GM21526 (cell line): Measurements from ENCODE around the gene CXCR6.

ENCODE experiments used
- ATAC-seq: cut with Tn5 transposase; IDR thresholded peaks from one replicate; pipeline ENCODE4 v1.9.1; 2021; ENCODE audit warnings: moderate library complexity; ENCODE audit not compliant: unreplicated experiment, low FRiP score

CXCR6 gene

GRCh38 chr3:45946307-45946706, 3.0 kb downstream of the CXCR6 start:
- ATAC-seq = no peak

DNA sequence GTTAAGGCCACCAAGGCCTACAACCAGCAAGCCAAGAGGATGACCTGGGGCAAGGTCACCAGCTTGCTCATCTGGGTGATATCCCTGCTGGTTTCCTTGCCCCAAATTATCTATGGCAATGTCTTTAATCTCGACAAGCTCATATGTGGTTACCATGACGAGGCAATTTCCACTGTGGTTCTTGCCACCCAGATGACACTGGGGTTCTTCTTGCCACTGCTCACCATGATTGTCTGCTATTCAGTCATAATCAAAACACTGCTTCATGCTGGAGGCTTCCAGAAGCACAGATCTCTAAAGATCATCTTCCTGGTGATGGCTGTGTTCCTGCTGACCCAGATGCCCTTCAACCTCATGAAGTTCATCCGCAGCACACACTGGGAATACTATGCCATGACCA, 3.6 kb downstream of the CXCR6 start:
- no peak for ATAC-seq

DNA sequence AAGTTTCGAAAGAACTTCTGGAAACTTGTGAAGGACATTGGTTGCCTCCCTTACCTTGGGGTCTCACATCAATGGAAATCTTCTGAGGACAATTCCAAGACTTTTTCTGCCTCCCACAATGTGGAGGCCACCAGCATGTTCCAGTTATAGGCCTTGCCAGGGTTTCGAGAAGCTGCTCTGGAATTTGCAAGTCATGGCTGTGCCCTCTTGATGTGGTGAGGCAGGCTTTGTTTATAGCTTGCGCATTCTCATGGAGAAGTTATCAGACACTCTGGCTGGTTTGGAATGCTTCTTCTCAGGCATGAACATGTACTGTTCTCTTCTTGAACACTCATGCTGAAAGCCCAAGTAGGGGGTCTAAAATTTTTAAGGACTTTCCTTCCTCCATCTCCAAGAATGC, 4.1 kb downstream of the CXCR6 start:
- ATAC-seq = no peak

DNA sequence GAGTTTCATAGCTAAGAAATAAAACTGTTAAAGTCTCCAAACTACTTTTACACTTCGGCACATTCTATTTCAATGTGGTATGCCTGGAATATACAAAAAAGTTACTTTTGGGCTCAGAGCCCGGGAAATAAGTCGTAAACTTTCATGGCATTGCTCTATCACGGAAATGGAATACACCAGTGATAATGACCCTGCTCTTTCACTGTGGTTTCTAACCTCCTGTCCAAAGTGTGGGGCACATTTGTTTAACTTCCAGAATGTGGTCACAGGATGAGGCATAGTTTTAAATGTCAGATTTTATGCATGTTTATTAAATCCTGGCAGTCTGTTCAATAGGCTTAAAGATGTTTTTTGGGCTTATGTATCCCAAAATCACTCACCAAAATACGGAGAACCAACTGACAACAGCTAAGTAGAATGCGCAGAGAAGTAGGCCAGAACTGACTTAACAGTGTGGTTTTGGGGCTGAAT, 5.1 kb downstream of the CXCR6 start:
- ATAC-seq = no peak

- ATAC-seq = no peak
These were observed 5.6 kb downstream of the CXCR6 start for GRCh38 chr3:45948881-45949280.

- no peak for ATAC-seq
These were observed 6.2 kb downstream of the CXCR6 start for GRCh38 chr3:45949432-45949831.

DNA sequence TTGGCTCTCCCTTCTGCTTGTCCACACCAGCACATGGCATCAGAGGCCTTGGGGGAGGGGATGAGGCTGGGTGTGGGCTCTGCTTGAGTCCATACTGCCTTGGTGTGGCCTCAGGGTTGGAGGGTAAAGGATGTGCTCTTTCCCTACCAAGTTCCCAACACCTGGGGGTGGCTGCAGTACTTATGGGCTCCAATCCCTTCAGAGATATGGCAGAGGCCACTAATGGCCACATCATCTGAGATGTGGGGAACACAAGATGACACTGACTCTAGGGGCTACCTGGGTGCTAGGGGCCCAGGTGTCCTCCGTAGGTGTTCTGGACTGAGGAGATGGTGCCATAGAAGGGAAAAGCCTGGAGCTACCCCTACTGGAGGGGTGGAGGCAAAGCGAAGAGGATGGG, 6.9 kb downstream of the CXCR6 start:
- no peak for ATAC-seq

DNA sequence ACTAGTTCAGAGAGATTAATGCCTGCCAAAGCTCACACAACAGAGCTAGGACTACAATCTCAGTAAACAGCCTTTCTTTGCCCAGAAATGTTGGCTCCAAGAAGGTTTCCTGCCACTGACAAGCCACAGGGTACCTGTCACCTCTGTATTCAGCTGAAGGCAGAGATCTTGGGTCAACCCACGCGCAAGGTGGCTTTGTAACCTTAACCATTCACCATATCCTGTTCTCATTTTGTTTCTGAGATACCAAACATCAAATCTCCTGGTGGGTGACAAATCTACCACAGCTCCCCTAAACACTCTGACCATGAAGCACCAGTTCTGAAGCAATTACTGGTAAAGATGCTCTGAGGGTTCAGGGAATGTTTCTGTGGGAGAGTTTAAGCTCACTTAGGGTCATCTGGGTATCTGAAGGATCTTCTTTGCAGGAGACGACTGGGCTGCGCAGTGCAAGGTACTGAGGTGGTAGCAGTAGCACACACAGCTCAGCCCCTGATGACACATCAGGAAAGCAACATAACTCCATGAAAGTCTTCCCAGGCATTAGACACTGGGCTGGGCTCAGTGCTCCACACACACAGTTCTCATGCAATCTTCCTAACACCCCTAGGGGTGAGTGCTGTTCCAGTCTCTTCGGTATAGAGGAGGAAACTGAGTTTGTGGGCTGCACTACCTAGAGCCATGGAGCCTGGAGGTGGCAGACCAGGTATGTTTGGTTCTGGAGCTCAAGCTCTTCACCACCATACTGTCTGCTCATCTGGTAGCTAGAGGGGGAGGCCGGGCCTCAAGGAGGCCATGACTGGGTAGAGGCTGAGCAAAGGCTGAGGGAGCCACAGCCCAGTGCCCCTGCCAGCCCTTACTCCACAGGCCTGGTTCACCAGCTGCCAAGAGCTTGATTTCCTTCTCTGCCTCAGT, 7.7 kb downstream of the CXCR6 start:
- no peak for ATAC-seq

- no peak for ATAC-seq
These were observed 8.7 kb downstream of the CXCR6 start for GRCh38 chr3:45951946-45952345.

- no peak for ATAC-seq
These were observed 9.2 kb downstream of the CXCR6 start for GRCh38 chr3:45952456-45952855.

DNA sequence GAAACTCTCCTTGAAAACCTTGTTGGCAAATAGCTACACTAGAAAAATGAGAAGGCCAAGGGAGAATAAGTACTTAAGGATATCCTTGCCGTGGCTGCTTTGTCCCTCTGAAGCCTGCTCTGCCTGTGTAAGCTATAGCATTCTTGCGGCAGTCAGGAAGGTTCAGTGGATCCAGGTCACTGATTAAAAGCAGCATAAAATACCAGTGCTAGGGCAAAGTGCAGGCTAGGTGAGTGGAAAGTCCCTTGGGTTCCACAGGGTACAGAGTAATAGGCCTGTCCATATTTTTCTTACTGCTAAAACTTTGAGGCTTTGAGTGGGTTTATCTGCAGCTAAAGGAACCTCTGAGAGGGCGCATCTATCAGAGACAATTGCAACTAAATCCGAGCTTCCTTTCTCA, 10.3 kb downstream of the CXCR6 start:
- no peak for ATAC-seq

DNA sequence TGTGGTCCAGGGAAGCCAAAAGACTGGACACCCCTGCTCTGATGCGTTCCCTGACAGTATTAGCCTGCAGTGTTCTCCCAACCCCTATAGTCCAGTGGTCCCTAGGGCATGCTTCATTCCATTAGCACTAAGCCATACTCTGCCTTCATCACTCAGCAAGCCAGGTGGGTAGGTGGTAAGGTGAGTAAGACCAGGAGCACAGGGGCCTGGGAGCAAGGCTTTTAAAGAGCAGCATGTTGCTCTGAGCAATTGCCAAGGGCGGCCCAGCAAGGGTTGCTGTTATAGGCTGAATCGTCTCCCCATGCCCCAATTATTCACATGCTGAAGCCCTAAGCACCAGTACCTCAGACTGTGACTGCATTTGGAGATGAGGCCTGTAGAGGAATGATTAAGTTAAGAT, 11.0 kb downstream of the CXCR6 start:
- no peak for ATAC-seq

DNA sequence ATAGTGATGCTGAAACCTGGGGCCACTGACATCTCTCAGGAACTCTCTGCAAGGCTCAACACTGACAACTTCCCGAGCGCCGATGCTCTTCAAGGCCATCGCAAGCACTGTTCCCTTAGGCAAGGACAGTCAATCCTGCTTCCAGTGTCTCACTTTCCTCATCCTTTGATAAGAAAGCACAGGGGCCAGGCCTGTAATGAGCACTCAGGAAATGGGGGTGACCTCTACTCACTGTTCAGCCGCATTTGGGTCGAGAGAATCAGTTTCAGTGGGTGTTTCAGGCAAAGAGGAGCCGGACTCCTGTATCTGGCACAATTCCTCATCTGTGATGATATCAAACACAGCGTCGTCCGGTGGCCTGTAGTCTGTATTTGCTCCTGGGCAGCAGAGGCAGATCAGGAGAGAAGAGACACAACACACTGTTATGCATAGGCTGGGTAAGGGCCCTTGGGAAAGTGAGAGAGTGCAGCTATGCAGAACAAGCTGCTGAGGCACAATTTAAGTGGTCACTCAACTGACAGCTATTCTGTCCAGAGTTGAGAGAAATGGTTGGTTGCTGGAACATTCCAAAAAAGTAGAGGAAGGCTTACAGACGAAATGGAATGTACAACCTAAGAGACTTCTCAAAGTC, 11.9 kb downstream of the CXCR6 start:
- no peak for ATAC-seq

DNA sequence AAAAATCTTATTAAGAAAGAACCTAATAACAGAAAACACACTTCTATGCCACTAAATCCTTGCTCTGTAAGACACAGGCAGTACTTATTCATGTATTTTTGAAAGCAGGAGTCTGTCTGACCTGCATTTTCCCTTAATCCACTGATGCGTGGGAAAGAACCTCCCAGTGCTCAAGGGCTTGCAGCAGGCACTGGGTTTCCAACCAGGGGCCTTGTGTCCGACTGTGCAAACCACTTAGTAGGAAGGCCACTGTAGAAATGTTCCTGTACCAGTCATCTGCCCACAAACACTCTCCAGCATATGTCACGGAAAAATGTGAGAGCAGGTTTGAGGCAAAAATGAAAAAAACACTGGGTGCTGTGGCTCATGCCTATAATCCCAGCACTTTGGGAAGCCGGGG, 12.4 kb downstream of the CXCR6 start:
- ATAC-seq = no peak

- no peak for ATAC-seq
These were observed 14.3 kb downstream of the CXCR6 start for GRCh38 chr3:45957586-45957985.

DNA sequence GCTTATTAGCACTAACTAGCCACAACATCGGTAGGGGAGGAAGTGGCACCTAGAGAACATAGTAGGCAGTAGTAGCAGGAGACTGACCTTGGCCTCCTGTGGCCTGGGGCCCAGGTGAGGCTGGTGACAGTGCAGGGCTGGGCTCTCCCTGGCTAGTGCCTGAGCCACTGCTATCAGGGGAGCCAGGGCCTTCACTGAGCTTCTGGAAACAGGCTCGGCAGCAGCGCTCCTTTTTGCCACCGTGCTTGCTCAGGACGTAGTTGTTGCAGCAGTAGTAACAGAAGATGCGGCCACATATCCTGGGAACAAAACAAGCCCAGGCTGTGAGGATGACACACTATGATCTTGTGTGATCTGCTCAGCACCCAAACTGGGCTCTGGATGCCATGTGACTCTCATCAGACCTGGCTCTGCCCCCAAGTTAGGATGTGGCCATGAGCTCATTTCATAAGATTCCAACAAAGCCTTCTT, 15.1 kb downstream of the CXCR6 start:
- ATAC-seq = no peak

- ATAC-seq = no peak
These were observed 15.9 kb downstream of the CXCR6 start for GRCh38 chr3:45959201-45959600.

- no peak for ATAC-seq
These were observed 17.0 kb downstream of the CXCR6 start for GRCh38 chr3:45960289-45960688.

DNA sequence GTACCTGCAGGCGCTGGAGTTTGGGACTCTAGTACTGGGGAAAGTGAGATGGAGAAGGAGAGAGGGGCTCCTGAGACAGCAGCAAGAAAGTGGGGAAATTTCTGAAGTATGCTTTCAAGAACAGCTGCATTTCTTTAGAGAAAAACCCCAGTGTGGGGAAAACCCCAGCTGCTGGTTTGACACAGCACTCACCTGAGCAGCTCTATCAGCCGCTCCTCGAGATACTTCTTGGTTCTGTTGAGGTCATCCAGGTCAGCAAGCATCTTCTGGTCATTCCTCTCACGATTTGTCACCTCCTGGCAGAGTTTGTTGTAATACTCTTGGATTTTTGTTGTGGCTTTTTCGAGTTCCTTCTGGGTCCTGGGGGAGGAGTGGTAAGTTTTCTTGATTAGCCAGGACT, 18.8 kb downstream of the CXCR6 start:
- ATAC-seq = no peak

DNA sequence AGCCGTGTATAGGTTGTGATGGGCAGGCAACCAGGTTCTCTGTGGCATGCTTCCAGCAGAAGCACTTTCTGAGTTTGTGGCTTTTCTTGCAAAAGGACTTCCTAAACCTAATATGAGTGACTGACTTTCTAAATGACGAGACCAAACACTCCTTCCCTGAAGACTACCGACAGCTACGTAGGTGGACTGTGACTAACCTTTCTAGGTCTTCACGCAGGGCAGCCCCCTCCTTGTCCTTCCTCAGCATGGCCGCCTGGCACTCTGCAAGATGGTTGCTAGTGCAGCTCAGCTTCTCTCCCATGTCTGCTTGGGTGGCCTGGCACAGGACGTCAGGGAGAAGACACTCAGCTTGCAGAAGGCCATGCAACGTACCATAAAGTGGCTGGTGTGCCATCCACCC, 20.9 kb downstream of the CXCR6 start:
- ATAC-seq = no peak

GRCh38 chr3:45965253-45965652, 22.0 kb downstream of the CXCR6 start:
- ATAC-seq = no peak

DNA sequence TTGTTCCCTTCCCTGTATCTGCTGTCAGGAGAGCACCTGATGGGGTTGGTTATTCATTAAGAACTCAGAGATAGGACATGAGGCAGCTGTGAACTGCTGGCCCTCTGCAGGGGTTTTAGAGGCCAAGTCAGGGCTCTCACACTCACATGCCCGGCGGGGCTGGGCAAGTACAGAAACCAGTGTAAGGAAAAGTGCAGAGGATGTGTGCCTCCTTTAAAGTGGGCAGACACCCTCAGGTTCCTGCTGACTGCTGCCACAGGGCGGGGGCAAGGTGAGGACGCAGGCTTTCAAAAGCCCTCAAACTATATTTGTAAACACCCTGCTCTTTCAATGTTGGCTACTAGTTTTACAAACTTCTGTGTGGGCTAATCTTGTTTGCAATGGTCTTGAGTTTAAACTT, 22.4 kb downstream of the CXCR6 start:
- ATAC-seq = no peak
